Measurements from ENCODE around the gene JAKMIP3. TPM values are rescaled to one million over a fixed set of nuclear protein-coding genes. Genes with fewer than 3 reads are reported as not detected.

JAKMIP3 gene
- total RNA-seq, 6 donors from 2014 or later: 0.13 to 3.1 (median 0.52) TPM; not detected in 2

- DNase-seq: no peak
- H3K27ac ChIP-seq: no peak overlapping the region
- peaks cover 0 to 12% (median 0%) of the 10 kb centered on the region in 4 donors for H3K9me3 ChIP-seq
- no peaks in the 10 kb centered on the region for H3K27me3 ChIP-seq
- peaks cover 4 to 13% (median 8%) of the 10 kb centered on the region in 4 donors for H3K4me1 ChIP-seq
- no peak for ATAC-seq (ENCODE audit: low FRiP score in 2 of 2)
- no peaks in the 10 kb centered on the region for H3K36me3 ChIP-seq
- TF ChIP-seq POLR2A (IDR thresholded peaks at IDR 0.05) (no peak), EP300 (IDR thresholded peaks at IDR 0.05) (no peak), POLR2AphosphoS5 (IDR thresholded peaks at IDR 0.05) (no peak)
- TF ChIP-seq, protein P1, sequence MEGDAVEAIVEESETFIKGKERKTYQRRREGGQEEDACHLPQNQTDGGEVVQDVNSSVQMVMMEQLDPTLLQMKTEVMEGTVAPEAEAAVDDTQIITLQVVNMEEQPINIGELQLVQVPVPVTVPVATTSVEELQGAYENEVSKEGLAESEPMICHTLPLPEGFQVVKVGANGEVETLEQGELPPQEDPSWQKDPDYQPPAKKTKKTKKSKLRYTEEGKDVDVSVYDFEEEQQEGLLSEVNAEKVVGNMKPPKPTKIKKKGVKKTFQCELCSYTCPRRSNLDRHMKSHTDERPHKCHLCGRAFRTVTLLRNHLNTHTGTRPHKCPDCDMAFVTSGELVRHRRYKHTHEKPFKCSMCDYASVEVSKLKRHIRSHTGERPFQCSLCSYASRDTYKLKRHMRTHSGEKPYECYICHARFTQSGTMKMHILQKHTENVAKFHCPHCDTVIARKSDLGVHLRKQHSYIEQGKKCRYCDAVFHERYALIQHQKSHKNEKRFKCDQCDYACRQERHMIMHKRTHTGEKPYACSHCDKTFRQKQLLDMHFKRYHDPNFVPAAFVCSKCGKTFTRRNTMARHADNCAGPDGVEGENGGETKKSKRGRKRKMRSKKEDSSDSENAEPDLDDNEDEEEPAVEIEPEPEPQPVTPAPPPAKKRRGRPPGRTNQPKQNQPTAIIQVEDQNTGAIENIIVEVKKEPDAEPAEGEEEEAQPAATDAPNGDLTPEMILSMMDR (IDR thresholded peaks at IDR 0.05): no peak
- H3K4me3 ChIP-seq: no peak overlapping the region
- WGBS, 2 donors: 85% methylated on average over 7 to 8 of the region's 8 CpGs
Observed at GRCh38 chr10:132069122-132069848, 3.5 kb downstream of the JAKMIP3 start.

- H3K4me3 ChIP-seq: no peak overlapping the region
- H3K27me3 ChIP-seq: no peaks in the 10 kb centered on the region
- 75 to 91% methylated on average over 7 of the region's 7 CpGs for WGBS, 2 donors
- DNase-seq (no peak), ATAC-seq (ENCODE audit: low FRiP score in 2 of 2) (no peak)
- peaks cover 4 to 13% (median 8%) of the 10 kb centered on the region in 4 donors for H3K4me1 ChIP-seq
- no peak for TF ChIP-seq EP300 (IDR thresholded peaks at IDR 0.05)
- no peak for TF ChIP-seq POLR2AphosphoS5 (IDR thresholded peaks at IDR 0.05)
- TF ChIP-seq, protein P1 (IDR thresholded peaks at IDR 0.05): no peak
- TF ChIP-seq POLR2A (IDR thresholded peaks at IDR 0.05): no peak
- peaks cover 0 to 12% (median 0%) of the 10 kb centered on the region in 4 donors for H3K9me3 ChIP-seq
- no peaks in the 10 kb centered on the region for H3K36me3 ChIP-seq
- H3K27ac ChIP-seq: no peak overlapping the region
Observed at GRCh38 chr10:132069849-132070182, 4.1 kb downstream of the JAKMIP3 start.

GRCh38 chr10:132070724-132071123 is 5.0 kb downstream of the JAKMIP3 start:
- no peak for DNase-seq
- WGBS, 2 donors: 78 to 90% methylated on average over 3 of the region's 3 CpGs

DNA sequence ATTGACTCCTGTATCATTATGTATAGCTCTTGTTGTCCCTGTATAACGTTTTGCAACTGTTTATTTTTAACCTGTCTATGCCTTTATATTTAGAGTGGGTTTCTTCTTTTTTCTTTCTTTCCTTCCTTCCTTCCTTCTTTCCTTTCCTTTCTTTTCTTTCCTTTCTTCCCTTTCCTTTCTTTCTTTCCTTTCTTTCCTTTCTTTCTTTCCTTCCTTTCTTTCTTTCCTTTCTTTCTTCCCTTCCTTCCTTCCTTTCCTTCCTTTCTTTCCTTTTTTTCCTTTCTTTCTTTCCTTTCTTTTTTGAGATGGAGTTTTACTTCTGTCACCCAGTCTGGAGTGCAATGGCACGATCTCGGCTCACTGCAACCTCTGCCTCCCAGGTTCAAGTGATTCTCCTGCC is 5.9 kb downstream of the JAKMIP3 start:
- no peak overlapping the region for H3K4me3 ChIP-seq
- H3K36me3 ChIP-seq: no peaks in the 10 kb centered on the region
- H3K27me3 ChIP-seq: no peaks in the 10 kb centered on the region
- ATAC-seq (ENCODE audit: low FRiP score in 2 of 2): no peak
- no peaks in the 10 kb centered on the region for H3K4me1 ChIP-seq
- 70 to 74% methylated on average over 3 of the region's 3 CpGs for WGBS, 2 donors
- no peak overlapping the region for H3K27ac ChIP-seq
- TF ChIP-seq EP300 (IDR thresholded peaks at IDR 0.05): no peak
- TF ChIP-seq POLR2A (IDR thresholded peaks at IDR 0.05): no peak
- TF ChIP-seq, protein P1 (IDR thresholded peaks at IDR 0.05): no peak
- TF ChIP-seq POLR2AphosphoS5 (IDR thresholded peaks at IDR 0.05): no peak
- peaks cover 0 to 12% (median 0%) of the 10 kb centered on the region in 4 donors for H3K9me3 ChIP-seq
- no peak for DNase-seq

More at GRCh38 chr10:132070724-132071123, 5.0 kb downstream of the JAKMIP3 start:
- H3K27ac ChIP-seq: no peak overlapping the region
- H3K36me3 ChIP-seq: no peaks in the 10 kb centered on the region
- no peak overlapping the region for H3K4me3 ChIP-seq
- TF ChIP-seq POLR2A (IDR thresholded peaks at IDR 0.05): no peak
- TF ChIP-seq, protein P1 (IDR thresholded peaks at IDR 0.05): no peak
- TF ChIP-seq EP300 (IDR thresholded peaks at IDR 0.05): no peak
- TF ChIP-seq POLR2AphosphoS5 (IDR thresholded peaks at IDR 0.05): no peak
- no peak for ATAC-seq (ENCODE audit: low FRiP score in 2 of 2)
- H3K9me3 ChIP-seq: peaks cover 0 to 12% (median 0%) of the 10 kb centered on the region in 4 donors
- H3K4me1 ChIP-seq: peaks cover 0 to 6% (median 5%) of the 10 kb centered on the region in 4 donors
- H3K27me3 ChIP-seq: no peaks in the 10 kb centered on the region
